Peyer's patch (tissue), 4 donors: ENCODE results near the gene FASTKD3.

Experiments
- POLR2A ChIP-seq, 2 donors: fragments of 450-650 bp; IDR thresholded peaks; one replicate each; pipeline ENCODE4 v1.5.1; 2017; ENCODE audit warnings: antibody characterized with exemption in 2 of 2, mild to moderate bottlenecking in 2 of 2, moderate library complexity in 2 of 2
- TF ChIP-seq, protein P1 (sequence below), 6 experiments: fragments of 450-650 bp in 4 of 6; fragments of 200-600 bp in 2 of 6; sonication (generic) in 1 of 6; IDR thresholded peaks; one replicate each; pipeline ENCODE4 v1.5.1; 2017 to 2019; ENCODE audit warnings: antibody characterized with exemption in 6 of 6, mild to moderate bottlenecking in 3 of 6, moderate library complexity in 1 of 6

DNA sequence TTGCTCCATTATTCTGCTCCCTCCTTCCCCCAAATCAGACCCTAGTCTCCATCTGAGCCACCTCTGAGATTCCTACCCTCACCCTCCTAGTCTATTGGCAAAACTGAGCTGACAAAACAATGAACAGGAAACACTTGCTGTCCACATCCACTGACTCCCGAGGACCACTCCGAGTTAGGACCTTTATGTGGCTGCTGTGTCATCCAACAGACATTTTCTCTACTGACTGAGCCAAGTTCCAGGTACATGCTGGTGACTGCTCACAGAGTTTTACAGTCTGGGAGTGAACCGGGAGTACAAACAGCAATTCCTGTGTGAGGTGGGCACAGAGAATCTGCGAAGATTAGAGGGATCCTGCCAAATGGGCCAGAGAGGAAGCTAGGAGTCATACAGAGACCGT lies 57.1 kb downstream of the FASTKD3 start:
- no peak for TF ChIP-seq POLR2A (IDR thresholded peaks at IDR 0.05)
- TF ChIP-seq, protein P1, sequence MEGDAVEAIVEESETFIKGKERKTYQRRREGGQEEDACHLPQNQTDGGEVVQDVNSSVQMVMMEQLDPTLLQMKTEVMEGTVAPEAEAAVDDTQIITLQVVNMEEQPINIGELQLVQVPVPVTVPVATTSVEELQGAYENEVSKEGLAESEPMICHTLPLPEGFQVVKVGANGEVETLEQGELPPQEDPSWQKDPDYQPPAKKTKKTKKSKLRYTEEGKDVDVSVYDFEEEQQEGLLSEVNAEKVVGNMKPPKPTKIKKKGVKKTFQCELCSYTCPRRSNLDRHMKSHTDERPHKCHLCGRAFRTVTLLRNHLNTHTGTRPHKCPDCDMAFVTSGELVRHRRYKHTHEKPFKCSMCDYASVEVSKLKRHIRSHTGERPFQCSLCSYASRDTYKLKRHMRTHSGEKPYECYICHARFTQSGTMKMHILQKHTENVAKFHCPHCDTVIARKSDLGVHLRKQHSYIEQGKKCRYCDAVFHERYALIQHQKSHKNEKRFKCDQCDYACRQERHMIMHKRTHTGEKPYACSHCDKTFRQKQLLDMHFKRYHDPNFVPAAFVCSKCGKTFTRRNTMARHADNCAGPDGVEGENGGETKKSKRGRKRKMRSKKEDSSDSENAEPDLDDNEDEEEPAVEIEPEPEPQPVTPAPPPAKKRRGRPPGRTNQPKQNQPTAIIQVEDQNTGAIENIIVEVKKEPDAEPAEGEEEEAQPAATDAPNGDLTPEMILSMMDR (IDR thresholded peaks at IDR 0.05): no peak
